SKM-1 (cell line): ENCODE results near the gene IRF9.

Experiments used
- DNase-seq: peaks from one replicate; lab custom pipeline; 2025; ENCODE audit not compliant: unreplicated experiment; lab: John Stamatoyannopoulos, UW

Gene IRF9

GRCh38 chr14:24146978-24147760, 13.9 kb upstream of the IRF9 start, which contains the start of gene RNF31:
Gene RNF31 (plus strand): TSS chr14:24147498. CDS start chr14:24147699, 201 bp downstream.
- peak; percentile 92 for DNase-seq

GRCh38 chr14:24147761-24148428, 13.2 kb upstream of the IRF9 start:
- DNase-seq: no peak

- no peak for DNase-seq
Observed at GRCh38 chr14:24149302-24149969, 11.6 kb upstream of the IRF9 start.

- DNase-seq: no peak
Observed at GRCh38 chr14:24150061-24150460, 11.0 kb upstream of the IRF9 start.

GRCh38 chr14:24150567-24150966, 10.5 kb upstream of the IRF9 start:
- DNase-seq: no peak

- no peak for DNase-seq
Observed at GRCh38 chr14:24150993-24151392, 10.1 kb upstream of the IRF9 start.

GRCh38 chr14:24151404-24152080, 9.5 kb upstream of the IRF9 start:
- DNase-seq: no peak

- no peak for DNase-seq
Observed at GRCh38 chr14:24155100-24155499, 6.0 kb upstream of the IRF9 start.

GRCh38 chr14:24156840-24157239, 4.2 kb upstream of the IRF9 start:
- DNase-seq: no peak

GRCh38 chr14:24157331-24157730, 3.7 kb upstream of the IRF9 start:
- DNase-seq: no peak

- no peak for DNase-seq
Observed at GRCh38 chr14:24159777-24160498, 1.1 kb upstream of the IRF9 start.

GRCh38 chr14:24160499-24160849, 591 bp upstream of the IRF9 start:
- DNase-seq: no peak

- DNase-seq: no peak
Observed at GRCh38 chr14:24162093-24162492, 1.0 kb downstream of the IRF9 start.

GRCh38 chr14:24164518-24164991, 3.5 kb downstream of the IRF9 start:
- no peak for DNase-seq

- no peak for DNase-seq
Observed at GRCh38 chr14:24165785-24166184, 4.7 kb downstream of the IRF9 start.

GRCh38 chr14:24167469-24168114, 6.5 kb downstream of the IRF9 start:
- DNase-seq: no peak

- no peak for DNase-seq
Observed at GRCh38 chr14:24171422-24172260, 10.6 kb downstream of the IRF9 start, which contains the start of gene REC8. Gene REC8 (plus strand): TSS chr14:24172080. CDS start chr14:24172553, 473 bp downstream.

GRCh38 chr14:24172261-24172860, 11.3 kb downstream of the IRF9 start:
- DNase-seq: no peak

- DNase-seq: no peak
Observed at GRCh38 chr14:24172871-24173281, 11.8 kb downstream of the IRF9 start.
